ENCODE results near the gene SOAT1.

GRCh38 chr1:179251675-179252074, 41.9 kb upstream of the SOAT1 start:
- no peak for TF ChIP-seq EP300 (IDR thresholded peaks at IDR 0.05; ENCODE audit: borderline replicate concordance in 1 of 2, low read depth in 1 of 2, low read length in 1 of 2)
- TF ChIP-seq, protein P1, sequence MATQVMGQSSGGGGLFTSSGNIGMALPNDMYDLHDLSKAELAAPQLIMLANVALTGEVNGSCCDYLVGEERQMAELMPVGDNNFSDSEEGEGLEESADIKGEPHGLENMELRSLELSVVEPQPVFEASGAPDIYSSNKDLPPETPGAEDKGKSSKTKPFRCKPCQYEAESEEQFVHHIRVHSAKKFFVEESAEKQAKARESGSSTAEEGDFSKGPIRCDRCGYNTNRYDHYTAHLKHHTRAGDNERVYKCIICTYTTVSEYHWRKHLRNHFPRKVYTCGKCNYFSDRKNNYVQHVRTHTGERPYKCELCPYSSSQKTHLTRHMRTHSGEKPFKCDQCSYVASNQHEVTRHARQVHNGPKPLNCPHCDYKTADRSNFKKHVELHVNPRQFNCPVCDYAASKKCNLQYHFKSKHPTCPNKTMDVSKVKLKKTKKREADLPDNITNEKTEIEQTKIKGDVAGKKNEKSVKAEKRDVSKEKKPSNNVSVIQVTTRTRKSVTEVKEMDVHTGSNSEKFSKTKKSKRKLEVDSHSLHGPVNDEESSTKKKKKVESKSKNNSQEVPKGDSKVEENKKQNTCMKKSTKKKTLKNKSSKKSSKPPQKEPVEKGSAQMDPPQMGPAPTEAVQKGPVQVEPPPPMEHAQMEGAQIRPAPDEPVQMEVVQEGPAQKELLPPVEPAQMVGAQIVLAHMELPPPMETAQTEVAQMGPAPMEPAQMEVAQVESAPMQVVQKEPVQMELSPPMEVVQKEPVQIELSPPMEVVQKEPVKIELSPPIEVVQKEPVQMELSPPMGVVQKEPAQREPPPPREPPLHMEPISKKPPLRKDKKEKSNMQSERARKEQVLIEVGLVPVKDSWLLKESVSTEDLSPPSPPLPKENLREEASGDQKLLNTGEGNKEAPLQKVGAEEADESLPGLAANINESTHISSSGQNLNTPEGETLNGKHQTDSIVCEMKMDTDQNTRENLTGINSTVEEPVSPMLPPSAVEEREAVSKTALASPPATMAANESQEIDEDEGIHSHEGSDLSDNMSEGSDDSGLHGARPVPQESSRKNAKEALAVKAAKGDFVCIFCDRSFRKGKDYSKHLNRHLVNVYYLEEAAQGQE (IDR thresholded peaks at IDR 0.05; ENCODE audit: low read depth, low read length) = no peak
- no peak for TF ChIP-seq YY1 (IDR thresholded peaks at IDR 0.05; ENCODE audit: low read depth)
- no peak for TF ChIP-seq EZH2phosphoT487 (IDR thresholded peaks at IDR 0.05; ENCODE audit: borderline replicate concordance, low read depth)
- TF ChIP-seq SMC3 (IDR thresholded peaks at IDR 0.05; ENCODE audit: low read depth, low read length) = peak; percentile 67
- no peak for TF ChIP-seq MAX (IDR thresholded peaks at IDR 0.05; ENCODE audit: low read depth)
- no peak for TF ChIP-seq TAF1 (IDR thresholded peaks at IDR 0.05; ENCODE audit: borderline replicate concordance, low read depth, low read length)
- TF ChIP-seq, protein P2, sequence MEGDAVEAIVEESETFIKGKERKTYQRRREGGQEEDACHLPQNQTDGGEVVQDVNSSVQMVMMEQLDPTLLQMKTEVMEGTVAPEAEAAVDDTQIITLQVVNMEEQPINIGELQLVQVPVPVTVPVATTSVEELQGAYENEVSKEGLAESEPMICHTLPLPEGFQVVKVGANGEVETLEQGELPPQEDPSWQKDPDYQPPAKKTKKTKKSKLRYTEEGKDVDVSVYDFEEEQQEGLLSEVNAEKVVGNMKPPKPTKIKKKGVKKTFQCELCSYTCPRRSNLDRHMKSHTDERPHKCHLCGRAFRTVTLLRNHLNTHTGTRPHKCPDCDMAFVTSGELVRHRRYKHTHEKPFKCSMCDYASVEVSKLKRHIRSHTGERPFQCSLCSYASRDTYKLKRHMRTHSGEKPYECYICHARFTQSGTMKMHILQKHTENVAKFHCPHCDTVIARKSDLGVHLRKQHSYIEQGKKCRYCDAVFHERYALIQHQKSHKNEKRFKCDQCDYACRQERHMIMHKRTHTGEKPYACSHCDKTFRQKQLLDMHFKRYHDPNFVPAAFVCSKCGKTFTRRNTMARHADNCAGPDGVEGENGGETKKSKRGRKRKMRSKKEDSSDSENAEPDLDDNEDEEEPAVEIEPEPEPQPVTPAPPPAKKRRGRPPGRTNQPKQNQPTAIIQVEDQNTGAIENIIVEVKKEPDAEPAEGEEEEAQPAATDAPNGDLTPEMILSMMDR (IDR thresholded peaks at IDR 0.05) = peak; percentile 61
- TF ChIP-seq POLR2AphosphoS5 (IDR thresholded peaks at IDR 0.05; ENCODE audit: low read depth, low read length) = no peak

Measured in SK-N-SH (cell line).